Astrocyte (in vitro differentiated cells and primary cell): Measurements from ENCODE around the gene CCDC57. TPM values are rescaled to one million over a fixed set of nuclear protein-coding genes. Genes with fewer than 3 reads are reported as not detected.

ENCODE experiments used
- DNase-seq: peaks from one replicate; pipeline ENCODE4 v3.0.0-alpha.2; 2010; ENCODE audit warnings: low read depth
- FAIRE-seq: peaks from 2 replicates; lab custom pipeline; 2011; peaks lifted over from hg19 to GRCh38; lab: Jason Lieb, UNC
- H2AFZ ChIP-seq: 2 replicates; pipeline ENCODE4 v1.6.0; 2012; ENCODE audit warnings: low read depth, low read length, inconsistent platforms
- H3K27ac ChIP-seq: 2 replicates; pipeline ENCODE4 v1.5.1; 2011; ENCODE audit warnings: low read depth, low read length, inconsistent platforms
- H3K27me3 ChIP-seq: 2 replicates; pipeline ENCODE4 v1.6.0; 2011; ENCODE audit warnings: low read length, inconsistent platforms; ENCODE audit not compliant: insufficient read depth
- H3K36me3 ChIP-seq: 2 replicates; pipeline ENCODE4 v1.5.1; 2011; ENCODE audit warnings: low read length, inconsistent platforms; ENCODE audit not compliant: insufficient read depth
- H3K4me1 ChIP-seq: 2 replicates; pipeline ENCODE4 v1.5.1; 2011; ENCODE audit warnings: low read length, inconsistent platforms; ENCODE audit not compliant: insufficient read depth
- H3K4me2 ChIP-seq: 2 replicates; pipeline ENCODE4 v1.6.0; 2012; ENCODE audit warnings: low read length, inconsistent platforms
- H3K4me3 ChIP-seq: 2 replicates; pipeline ENCODE4 v1.5.1; 2011; ENCODE audit warnings: low read depth, mild to moderate bottlenecking, low read length, inconsistent platforms; ENCODE audit not compliant: insufficient read depth
- H3K79me2 ChIP-seq: 2 replicates; pipeline ENCODE4 v1.6.0; 2012; ENCODE audit warnings: mild to moderate bottlenecking, low read length, inconsistent platforms; ENCODE audit not compliant: insufficient read depth
- H3K9ac ChIP-seq: 2 replicates; pipeline ENCODE4 v1.6.0; 2012; ENCODE audit warnings: mild to moderate bottlenecking, low read length, inconsistent platforms
- H3K9me3 ChIP-seq: 2 replicates; pipeline ENCODE4 v1.5.1; 2012; ENCODE audit warnings: low read depth, mild to moderate bottlenecking, low read length, inconsistent platforms; ENCODE audit not compliant: insufficient read depth
- H4K20me1 ChIP-seq: 2 replicates; pipeline ENCODE4 v1.6.0; 2012; ENCODE audit warnings: low read length, inconsistent platforms; ENCODE audit not compliant: insufficient read depth
- H3K27ac Mint-ChIP-seq: one replicate; pipeline ENCODE4 v1.8.0; 2021; ENCODE audit warnings: mild to moderate bottlenecking, mixed read lengths; ENCODE audit not compliant: unreplicated experiment
- H3K27me3 Mint-ChIP-seq: one replicate; pipeline ENCODE4 v1.8.0; 2021; ENCODE audit warnings: low read depth, mixed read lengths; ENCODE audit not compliant: unreplicated experiment
- H3K36me3 Mint-ChIP-seq: one replicate; pipeline ENCODE4 v1.8.0; 2021; ENCODE audit warnings: low read depth, mixed read lengths; ENCODE audit not compliant: unreplicated experiment
- H3K4me1 Mint-ChIP-seq: one replicate; pipeline ENCODE4 v1.8.0; 2021; ENCODE audit warnings: low read depth, mixed read lengths; ENCODE audit not compliant: unreplicated experiment
- H3K4me3 Mint-ChIP-seq: one replicate; pipeline ENCODE4 v1.8.0; 2021; ENCODE audit warnings: mild to moderate bottlenecking, moderate library complexity, mixed read lengths; ENCODE audit not compliant: unreplicated experiment
- H3K9me3 Mint-ChIP-seq: one replicate; pipeline ENCODE4 v1.8.0; 2021; ENCODE audit warnings: mild to moderate bottlenecking, mixed read lengths; ENCODE audit not compliant: unreplicated experiment
- CTCF ChIP-seq: IDR thresholded peaks from 2 replicates; pipeline ENCODE4 v1.5.1; 2011; ENCODE audit warnings: low read depth, mild to moderate bottlenecking, inconsistent platforms, low read length, moderate library complexity; ENCODE audit not compliant: insufficient read depth
- EZH2 ChIP-seq: IDR thresholded peaks from 2 replicates; pipeline ENCODE4 v1.6.1; 2012; ENCODE audit warnings: mild to moderate bottlenecking, low read length, inconsistent platforms; ENCODE audit not compliant: insufficient read depth
- total RNA-seq: library from RNA; stranded (reverse); gene quantifications from 2 replicates; pipeline ENCODE4 v1.2.1, GENCODE V29; 2021

The CCDC57 gene
- total RNA-seq, 1 donor from 2014 or later: 20.4 TPM

- Histone ChIP-seq H2AFZ (no peak overlapping the region), H3K4me3 (no peak overlapping the region), H3K27me3 (no peaks in the 10 kb centered on the region), H3K9ac (no peak overlapping the region), H3K36me3 (no peaks in the 10 kb centered on the region), H3K4me1 (no peaks in the 10 kb centered on the region), H3K9me3 (no peaks in the 10 kb centered on the region), H3K79me2 (no peaks in the 10 kb centered on the region), H3K4me2 (no peak overlapping the region), H3K27ac (no peak overlapping the region), H4K20me1 (no peaks in the 10 kb centered on the region)
- no peak for TF ChIP-seq EZH2
- TF ChIP-seq CTCF: peak; percentile 5
- Mint-ChIP-seq H3K27me3 (no peaks in the 10 kb centered on the region), H3K9me3 (no peaks in the 10 kb centered on the region), H3K27ac (no peak overlapping the region), H3K4me3 (no peak overlapping the region), H3K36me3 (peaks cover 14% of the 10 kb centered on the region), H3K4me1 (no peaks in the 10 kb centered on the region)
- no peak for DNase-seq
- no peak for FAIRE-seq
These were observed 83.5 kb downstream of the CCDC57 start for GRCh38 chr17:82129095-82129494.

- Histone ChIP-seq H3K79me2 (no peaks in the 10 kb centered on the region), H3K4me2 (no peak overlapping the region), H3K9ac (no peak overlapping the region), H2AFZ (no peak overlapping the region), H3K36me3 (no peaks in the 10 kb centered on the region), H3K27me3 (no peaks in the 10 kb centered on the region), H3K4me3 (no peak overlapping the region), H3K27ac (no peak overlapping the region), H4K20me1 (no peaks in the 10 kb centered on the region), H3K4me1 (no peaks in the 10 kb centered on the region), H3K9me3 (no peaks in the 10 kb centered on the region)
- no peaks in the 10 kb centered on the region for H3K9me3 Mint-ChIP-seq
- FAIRE-seq: no peak
- TF ChIP-seq CTCF (no peak), EZH2 (no peak)
- H3K36me3 Mint-ChIP-seq: peaks cover 10% of the 10 kb centered on the region
- H3K4me3 Mint-ChIP-seq: no peak overlapping the region
- H3K27ac Mint-ChIP-seq: no peak overlapping the region
- no peaks in the 10 kb centered on the region for H3K4me1 Mint-ChIP-seq
- DNase-seq: no peak
- H3K27me3 Mint-ChIP-seq: no peaks in the 10 kb centered on the region
These were observed 84.4 kb downstream of the CCDC57 start for GRCh38 chr17:82128287-82128686.

- no peak overlapping the region for H2AFZ ChIP-seq
- H3K27ac ChIP-seq: no peak overlapping the region
- no peak overlapping the region for H3K4me3 ChIP-seq
- H3K9me3 ChIP-seq: no peaks in the 10 kb centered on the region
- no peaks in the 10 kb centered on the region for H3K27me3 Mint-ChIP-seq
- H3K9me3 Mint-ChIP-seq: no peaks in the 10 kb centered on the region
- no peaks in the 10 kb centered on the region for H4K20me1 ChIP-seq
- H3K79me2 ChIP-seq: no peaks in the 10 kb centered on the region
- no peaks in the 10 kb centered on the region for H3K36me3 ChIP-seq
- no peaks in the 10 kb centered on the region for H3K4me1 ChIP-seq
- no peak overlapping the region for H3K4me3 Mint-ChIP-seq
- H3K27me3 ChIP-seq: no peaks in the 10 kb centered on the region
- no peak overlapping the region for H3K4me2 ChIP-seq
- peaks cover 10% of the 10 kb centered on the region for H3K36me3 Mint-ChIP-seq
- DNase-seq (no peak), FAIRE-seq (no peak)
- no peak overlapping the region for H3K27ac Mint-ChIP-seq
- no peak overlapping the region for H3K9ac ChIP-seq
- TF ChIP-seq EZH2 (no peak), CTCF (no peak)
- peaks cover 2% of the 10 kb centered on the region for H3K4me1 Mint-ChIP-seq
These were observed 84.9 kb downstream of the CCDC57 start for GRCh38 chr17:82127704-82128103.
